GM12874 (cell line): ENCODE measurements around the gene CNTNAP2.

Experiments used
- TF ChIP-seq, protein P1 (sequence below): IDR thresholded peaks from 2 replicates; pipeline ENCODE4 v1.5.1; 2011; ENCODE audit warnings: low read depth, mild to moderate bottlenecking, control low read depth, low read length, moderate library complexity; ENCODE audit not compliant: insufficient read depth

The CNTNAP2 gene

DNA sequence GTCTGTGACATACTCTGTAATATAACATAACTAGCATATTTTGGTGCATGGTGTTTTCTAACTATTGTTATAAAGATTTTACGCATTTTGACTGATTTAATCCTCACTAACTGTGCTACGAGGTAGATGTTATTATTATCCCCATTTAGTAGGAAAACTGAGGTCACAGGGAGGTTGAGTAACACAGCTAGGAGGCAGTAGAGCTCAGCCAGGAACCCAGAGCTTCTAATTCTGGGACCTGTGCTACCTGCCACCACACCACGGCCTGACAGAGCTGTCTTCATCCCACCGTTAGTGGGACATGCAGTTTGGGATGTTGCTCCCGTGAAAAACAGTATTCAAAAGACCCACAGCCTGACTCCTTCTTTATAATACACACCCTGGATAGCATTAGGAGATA is 962.5 kb downstream of the CNTNAP2 start:
- TF ChIP-seq, protein P1, sequence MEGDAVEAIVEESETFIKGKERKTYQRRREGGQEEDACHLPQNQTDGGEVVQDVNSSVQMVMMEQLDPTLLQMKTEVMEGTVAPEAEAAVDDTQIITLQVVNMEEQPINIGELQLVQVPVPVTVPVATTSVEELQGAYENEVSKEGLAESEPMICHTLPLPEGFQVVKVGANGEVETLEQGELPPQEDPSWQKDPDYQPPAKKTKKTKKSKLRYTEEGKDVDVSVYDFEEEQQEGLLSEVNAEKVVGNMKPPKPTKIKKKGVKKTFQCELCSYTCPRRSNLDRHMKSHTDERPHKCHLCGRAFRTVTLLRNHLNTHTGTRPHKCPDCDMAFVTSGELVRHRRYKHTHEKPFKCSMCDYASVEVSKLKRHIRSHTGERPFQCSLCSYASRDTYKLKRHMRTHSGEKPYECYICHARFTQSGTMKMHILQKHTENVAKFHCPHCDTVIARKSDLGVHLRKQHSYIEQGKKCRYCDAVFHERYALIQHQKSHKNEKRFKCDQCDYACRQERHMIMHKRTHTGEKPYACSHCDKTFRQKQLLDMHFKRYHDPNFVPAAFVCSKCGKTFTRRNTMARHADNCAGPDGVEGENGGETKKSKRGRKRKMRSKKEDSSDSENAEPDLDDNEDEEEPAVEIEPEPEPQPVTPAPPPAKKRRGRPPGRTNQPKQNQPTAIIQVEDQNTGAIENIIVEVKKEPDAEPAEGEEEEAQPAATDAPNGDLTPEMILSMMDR, result no peak

DNA sequence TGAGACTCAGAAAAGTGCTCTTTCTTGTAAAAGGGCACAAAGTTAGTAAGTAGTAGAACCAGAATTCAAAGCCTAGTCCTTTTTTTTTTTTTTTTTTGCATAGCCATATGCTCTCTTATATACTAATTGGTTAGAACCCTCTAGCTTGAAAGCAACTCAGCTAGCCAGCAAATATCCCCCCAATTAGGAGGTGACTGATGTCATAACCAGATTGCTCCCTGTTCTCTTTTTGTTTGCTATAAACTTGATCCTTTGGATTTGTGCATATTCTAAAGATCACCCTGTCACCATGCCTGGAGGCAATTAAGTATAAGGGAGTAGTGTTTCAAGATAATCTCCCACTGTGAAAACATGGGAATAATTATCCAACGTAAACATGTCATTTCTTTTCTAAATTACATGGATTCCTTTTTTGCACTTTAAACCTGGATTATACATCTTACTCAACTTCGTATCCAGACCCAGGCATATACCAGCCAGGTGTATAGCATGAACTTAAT is 963.4 kb downstream of the CNTNAP2 start:
- TF ChIP-seq, protein P1, result no peak

DNA sequence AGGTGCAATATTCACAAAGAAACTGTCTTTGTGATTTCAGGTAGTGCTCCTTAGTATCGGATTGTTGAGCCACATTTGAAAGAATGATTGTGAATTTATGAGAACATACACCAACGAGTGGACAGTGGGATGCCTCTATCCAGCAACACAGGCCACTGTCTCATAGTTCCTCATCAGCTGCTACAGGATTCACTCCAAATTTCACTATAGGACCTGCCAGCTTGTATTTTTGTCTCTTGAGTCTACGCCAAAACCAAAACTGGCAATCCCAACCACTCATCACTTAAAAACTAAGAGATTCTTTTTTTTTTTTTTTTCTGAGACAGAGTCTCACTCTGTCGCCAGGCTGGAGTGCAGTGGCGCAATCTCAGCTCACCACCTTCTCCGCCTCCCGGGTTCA is 964.5 kb downstream of the CNTNAP2 start:
- TF ChIP-seq, protein P1, result no peak

DNA sequence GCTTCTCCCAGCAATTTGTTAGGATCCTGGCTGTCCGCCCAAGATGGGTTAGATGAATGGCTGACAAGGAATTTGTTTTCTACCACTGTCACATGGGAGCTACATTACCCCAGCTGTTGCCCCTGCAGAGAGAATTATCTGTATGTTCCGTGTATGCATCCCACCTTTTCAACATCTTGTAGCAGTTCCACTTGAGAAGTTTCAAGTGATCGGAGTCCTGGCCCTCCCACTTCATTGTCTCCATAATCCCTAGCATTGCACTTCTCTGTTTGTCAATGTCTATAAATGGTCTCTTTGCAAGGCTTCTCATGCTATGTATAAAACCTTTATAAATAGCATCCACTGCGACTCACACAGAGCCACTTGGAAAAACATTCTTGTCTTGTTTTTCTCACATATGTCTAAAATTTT is 972.5 kb downstream of the CNTNAP2 start:
- TF ChIP-seq, protein P1, result no peak

DNA sequence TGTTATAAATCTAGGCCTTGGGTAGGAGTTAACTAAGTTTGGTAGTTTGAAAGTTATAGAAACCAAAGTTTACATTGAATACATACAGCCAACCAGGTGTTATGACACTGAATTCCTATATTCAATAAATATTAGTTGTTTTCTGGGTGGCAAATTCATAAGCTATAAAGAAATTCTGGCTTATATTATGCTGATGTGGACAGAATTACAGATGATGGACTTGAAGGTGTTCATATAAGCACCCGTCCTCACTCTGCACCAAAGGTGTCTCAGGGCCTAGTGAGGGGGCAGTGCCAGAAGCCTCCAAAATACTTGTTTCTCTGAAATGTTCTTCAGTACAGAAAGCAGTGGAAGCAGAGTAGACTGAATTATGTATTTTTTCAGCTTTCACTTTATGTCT is 973.0 kb downstream of the CNTNAP2 start:
- TF ChIP-seq, protein P1, result no peak

DNA sequence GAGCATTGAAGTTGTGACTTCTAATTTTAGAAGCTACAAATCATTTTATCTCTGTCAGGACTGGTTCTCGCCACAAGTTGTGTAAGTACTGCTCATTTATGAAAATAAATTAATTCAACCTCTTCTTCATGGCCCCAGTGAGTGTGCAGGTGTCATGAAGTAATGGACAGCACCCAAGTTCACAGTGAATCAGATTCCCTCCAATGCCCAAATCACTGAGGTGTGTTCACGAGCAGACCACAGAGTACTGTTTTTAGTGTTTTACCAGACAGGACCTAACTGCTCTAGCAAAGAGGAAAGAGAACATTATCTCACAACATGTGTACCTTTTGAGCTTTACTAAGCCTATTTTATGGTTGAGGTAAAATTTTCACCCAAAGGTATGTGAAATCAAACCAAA is 980.0 kb downstream of the CNTNAP2 start:
- TF ChIP-seq, protein P1, result no peak

DNA sequence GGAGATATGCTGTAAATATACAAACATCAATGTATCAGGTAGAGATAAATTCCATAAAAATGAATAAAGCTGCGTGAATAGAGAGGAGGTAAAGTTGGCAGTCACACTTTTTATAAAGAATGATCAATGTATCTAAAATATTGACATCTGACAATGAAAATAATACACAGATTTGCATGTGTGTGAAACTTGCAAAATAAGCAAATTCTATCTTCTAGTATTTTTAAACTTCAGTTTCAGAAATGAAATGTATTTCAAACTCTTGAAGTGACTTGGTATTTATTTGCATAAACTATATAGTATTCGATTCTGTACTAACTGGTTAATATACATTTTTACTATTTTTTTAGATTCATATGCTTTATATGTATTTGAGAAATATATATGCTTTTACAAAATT is 986.6 kb downstream of the CNTNAP2 start:
- TF ChIP-seq, protein P1, result no peak
